ENCODE results near the gene TENM3.

Gene TENM3

DNA sequence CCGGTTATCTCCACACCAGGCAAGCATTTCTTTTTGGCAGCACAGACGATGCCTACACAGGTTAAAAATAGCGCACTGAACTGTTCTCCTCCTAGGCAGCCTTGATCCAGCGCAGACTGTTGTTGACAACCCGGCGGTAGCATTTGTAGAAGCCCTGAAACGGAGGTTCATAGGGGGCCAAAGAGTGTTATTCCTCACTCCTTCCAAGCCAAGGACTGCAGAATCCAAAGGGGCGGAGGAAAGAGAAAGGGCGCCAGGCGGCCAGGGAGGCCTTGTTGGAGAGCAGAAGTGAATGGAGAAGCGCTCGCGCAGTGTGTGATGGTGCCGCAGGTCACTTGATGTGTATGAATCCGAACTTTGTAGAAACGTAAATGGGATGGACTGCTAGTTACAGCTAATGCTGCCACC is 82.7 kb downstream of the TENM3 start:
- no peak for DNase-seq
- Histone ChIP-seq H3K4me3 (ENCODE audit: low read length) (no peak overlapping the region), H3K79me1 (ENCODE audit: low read length) (no peaks in the 10 kb centered on the region), H4K5ac (ENCODE audit: low read length) (no peak overlapping the region), H3K36me3 (ENCODE audit: control insufficient read depth, insufficient read depth, low read length) (no peaks in the 10 kb centered on the region), H2BK5ac (ENCODE audit: low read length) (no peak overlapping the region), H4K8ac (ENCODE audit: low read depth, low read length) (no peak overlapping the region), H3K9ac (ENCODE audit: low read length) (no peak overlapping the region), H3K56ac (ENCODE audit: low read length) (no peak overlapping the region), H3K18ac (ENCODE audit: low read length) (no peak overlapping the region), H3K79me2 (ENCODE audit: control insufficient read depth, insufficient read depth, low read length) (no peaks in the 10 kb centered on the region), H3K4ac (ENCODE audit: low read depth, low read length) (no peak overlapping the region), H3K4me2 (ENCODE audit: low read length) (no peak overlapping the region), H3K23ac (ENCODE audit: low read length) (no peak overlapping the region), H3K4me1 (ENCODE audit: control insufficient read depth, low read depth, low read length) (no peaks in the 10 kb centered on the region), H2AK5ac (ENCODE audit: low read length) (no peak overlapping the region), H3K27me3 (ENCODE audit: insufficient read depth, low read length, poor library complexity) (no peaks in the 10 kb centered on the region), H2BK120ac (ENCODE audit: low read depth, low read length) (no peak overlapping the region), H2BK15ac (replicated peaks; ENCODE audit: low read depth) (no peak overlapping the region), H3K27ac (ENCODE audit: low read depth, low read length) (no peak overlapping the region)
- WGBS (ENCODE audit: extremely low coverage, insufficient coverage, low lambda C conversion rate) = no CpG with 5 or more reads among the region's 16 CpGs

- Histone ChIP-seq H3K18ac (ENCODE audit: low read length) (no peak overlapping the region), H3K4ac (ENCODE audit: low read depth, low read length) (no peak overlapping the region), H3K9ac (ENCODE audit: low read length) (no peak overlapping the region), H3K4me2 (ENCODE audit: low read length) (no peak overlapping the region), H3K23ac (ENCODE audit: low read length) (no peak overlapping the region), H4K5ac (ENCODE audit: low read length) (no peak overlapping the region), H3K79me2 (ENCODE audit: control insufficient read depth, insufficient read depth, low read length) (no peaks in the 10 kb centered on the region), H2BK5ac (ENCODE audit: low read length) (no peak overlapping the region), H2BK120ac (ENCODE audit: low read depth, low read length) (no peak overlapping the region), H3K27me3 (ENCODE audit: insufficient read depth, low read length, poor library complexity) (no peaks in the 10 kb centered on the region), H3K79me1 (ENCODE audit: low read length) (no peaks in the 10 kb centered on the region), H3K4me1 (ENCODE audit: control insufficient read depth, low read depth, low read length) (no peaks in the 10 kb centered on the region), H4K8ac (ENCODE audit: low read depth, low read length) (no peak overlapping the region), H3K36me3 (ENCODE audit: control insufficient read depth, insufficient read depth, low read length) (no peaks in the 10 kb centered on the region), H2BK15ac (replicated peaks; ENCODE audit: low read depth) (no peak overlapping the region), H2AK5ac (ENCODE audit: low read length) (no peak overlapping the region), H3K27ac (ENCODE audit: low read depth, low read length) (no peak overlapping the region), H3K4me3 (ENCODE audit: low read length) (no peak overlapping the region), H3K56ac (ENCODE audit: low read length) (no peak overlapping the region)
- no peak for DNase-seq
- no CpG with 5 or more reads among the region's 7 CpGs for WGBS (ENCODE audit: extremely low coverage, insufficient coverage, low lambda C conversion rate)
Measured at GRCh38 chr4:182328505-182328904, 85.3 kb downstream of the TENM3 start.

GRCh38 chr4:182337366-182337765 is 94.2 kb downstream of the TENM3 start:
- Histone ChIP-seq H3K56ac (ENCODE audit: low read length) (no peak overlapping the region), H3K36me3 (ENCODE audit: control insufficient read depth, insufficient read depth, low read length) (no peaks in the 10 kb centered on the region), H2BK15ac (replicated peaks; ENCODE audit: low read depth) (no peak overlapping the region), H3K23ac (ENCODE audit: low read length) (no peak overlapping the region), H4K5ac (ENCODE audit: low read length) (no peak overlapping the region), H4K8ac (ENCODE audit: low read depth, low read length) (no peak overlapping the region), H3K79me2 (ENCODE audit: control insufficient read depth, insufficient read depth, low read length) (no peaks in the 10 kb centered on the region), H3K4me2 (ENCODE audit: low read length) (no peak overlapping the region), H3K4ac (ENCODE audit: low read depth, low read length) (no peak overlapping the region), H3K9ac (ENCODE audit: low read length) (no peak overlapping the region), H3K18ac (ENCODE audit: low read length) (no peak overlapping the region), H3K4me3 (ENCODE audit: low read length) (no peak overlapping the region), H2BK120ac (ENCODE audit: low read depth, low read length) (no peak overlapping the region), H3K27ac (ENCODE audit: low read depth, low read length) (no peak overlapping the region), H3K79me1 (ENCODE audit: low read length) (no peaks in the 10 kb centered on the region), H3K4me1 (ENCODE audit: control insufficient read depth, low read depth, low read length) (peaks cover 5% of the 10 kb centered on the region), H3K27me3 (ENCODE audit: insufficient read depth, low read length, poor library complexity) (no peaks in the 10 kb centered on the region), H2BK5ac (ENCODE audit: low read length) (no peak overlapping the region), H2AK5ac (ENCODE audit: low read length) (no peak overlapping the region)
- no peak for DNase-seq
- WGBS (ENCODE audit: extremely low coverage, insufficient coverage, low lambda C conversion rate) = no CpG with 5 or more reads among the region's 1 CpG

GRCh38 chr4:182338063-182338462 is 94.9 kb downstream of the TENM3 start:
- no peak overlapping the region for H3K4ac ChIP-seq (ENCODE audit: low read depth, low read length)
- no peak overlapping the region for H2BK15ac ChIP-seq (replicated peaks; ENCODE audit: low read depth)
- H3K23ac ChIP-seq (ENCODE audit: low read length) = no peak overlapping the region
- no peak overlapping the region for H4K5ac ChIP-seq (ENCODE audit: low read length)
- no peak overlapping the region for H2AK5ac ChIP-seq (ENCODE audit: low read length)
- no CpG with 5 or more reads among the region's 3 CpGs for WGBS (ENCODE audit: extremely low coverage, insufficient coverage, low lambda C conversion rate)
- no peaks in the 10 kb centered on the region for H3K79me1 ChIP-seq (ENCODE audit: low read length)
- no peak overlapping the region for H3K4me2 ChIP-seq (ENCODE audit: low read length)
- no peak overlapping the region for H4K8ac ChIP-seq (ENCODE audit: low read depth, low read length)
- no peak overlapping the region for H2BK120ac ChIP-seq (ENCODE audit: low read depth, low read length)
- H3K79me2 ChIP-seq (ENCODE audit: control insufficient read depth, insufficient read depth, low read length) = no peaks in the 10 kb centered on the region
- H3K18ac ChIP-seq (ENCODE audit: low read length) = no peak overlapping the region
- H2BK5ac ChIP-seq (ENCODE audit: low read length) = no peak overlapping the region
- H3K36me3 ChIP-seq (ENCODE audit: control insufficient read depth, insufficient read depth, low read length) = no peaks in the 10 kb centered on the region
- no peak overlapping the region for H3K9ac ChIP-seq (ENCODE audit: low read length)
- no peak overlapping the region for H3K4me3 ChIP-seq (ENCODE audit: low read length)
- H3K4me1 ChIP-seq (ENCODE audit: control insufficient read depth, low read depth, low read length) = peaks cover 5% of the 10 kb centered on the region
- no peak overlapping the region for H3K56ac ChIP-seq (ENCODE audit: low read length)
- no peak for DNase-seq
- no peak overlapping the region for H3K27ac ChIP-seq (ENCODE audit: low read depth, low read length)
- H3K27me3 ChIP-seq (ENCODE audit: insufficient read depth, low read length, poor library complexity) = no peaks in the 10 kb centered on the region

DNA sequence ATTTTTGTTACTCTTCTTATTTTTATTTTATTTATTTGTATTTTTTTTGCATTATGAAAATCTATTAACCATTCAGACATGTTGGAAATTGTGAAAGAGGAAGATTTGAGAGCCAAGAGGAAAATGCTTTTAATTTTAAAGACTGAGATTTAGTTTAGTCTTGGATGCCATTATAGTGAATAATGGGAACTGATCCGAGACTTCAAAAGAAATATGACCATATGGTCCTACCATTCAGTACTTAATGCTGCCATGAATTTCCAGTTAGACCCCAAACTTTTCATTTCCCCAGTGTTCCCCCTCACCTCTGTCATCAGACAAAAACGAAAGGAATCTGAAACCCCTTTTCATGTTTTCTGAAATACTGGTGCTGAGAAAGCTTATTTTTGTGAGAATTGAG is 95.5 kb downstream of the TENM3 start:
- Histone ChIP-seq H4K8ac (ENCODE audit: low read depth, low read length) (no peak overlapping the region), H3K9ac (ENCODE audit: low read length) (no peak overlapping the region), H3K79me2 (ENCODE audit: control insufficient read depth, insufficient read depth, low read length) (no peaks in the 10 kb centered on the region), H3K18ac (ENCODE audit: low read length) (no peak overlapping the region), H3K27me3 (ENCODE audit: insufficient read depth, low read length, poor library complexity) (no peaks in the 10 kb centered on the region), H3K79me1 (ENCODE audit: low read length) (no peaks in the 10 kb centered on the region), H3K23ac (ENCODE audit: low read length) (no peak overlapping the region), H3K4me3 (ENCODE audit: low read length) (no peak overlapping the region), H4K5ac (ENCODE audit: low read length) (no peak overlapping the region), H3K27ac (ENCODE audit: low read depth, low read length) (no peak overlapping the region), H3K4ac (ENCODE audit: low read depth, low read length) (no peak overlapping the region), H3K56ac (ENCODE audit: low read length) (no peak overlapping the region), H2BK120ac (ENCODE audit: low read depth, low read length) (no peak overlapping the region), H3K4me1 (ENCODE audit: control insufficient read depth, low read depth, low read length) (peaks cover 5% of the 10 kb centered on the region), H3K4me2 (ENCODE audit: low read length) (no peak overlapping the region), H3K36me3 (ENCODE audit: control insufficient read depth, insufficient read depth, low read length) (no peaks in the 10 kb centered on the region), H2BK5ac (ENCODE audit: low read length) (no peak overlapping the region), H2BK15ac (replicated peaks; ENCODE audit: low read depth) (no peak overlapping the region), H2AK5ac (ENCODE audit: low read length) (no peak overlapping the region)
- no CpG with 5 or more reads among the region's 2 CpGs for WGBS (ENCODE audit: extremely low coverage, insufficient coverage, low lambda C conversion rate)
- DNase-seq = no peak

GRCh38 chr4:182339221-182339641 is 96.0 kb downstream of the TENM3 start:
- Histone ChIP-seq H4K8ac (ENCODE audit: low read depth, low read length) (no peak overlapping the region), H3K27ac (ENCODE audit: low read depth, low read length) (no peak overlapping the region), H3K4me2 (ENCODE audit: low read length) (no peak overlapping the region), H3K56ac (ENCODE audit: low read length) (no peak overlapping the region), H3K23ac (ENCODE audit: low read length) (no peak overlapping the region), H3K79me1 (ENCODE audit: low read length) (no peaks in the 10 kb centered on the region), H2AK5ac (ENCODE audit: low read length) (no peak overlapping the region), H4K5ac (ENCODE audit: low read length) (no peak overlapping the region), H3K18ac (ENCODE audit: low read length) (no peak overlapping the region), H3K9ac (ENCODE audit: low read length) (no peak overlapping the region), H2BK120ac (ENCODE audit: low read depth, low read length) (no peak overlapping the region), H3K4me1 (ENCODE audit: control insufficient read depth, low read depth, low read length) (peaks cover 5% of the 10 kb centered on the region), H3K4ac (ENCODE audit: low read depth, low read length) (no peak overlapping the region), H3K27me3 (ENCODE audit: insufficient read depth, low read length, poor library complexity) (no peaks in the 10 kb centered on the region), H3K4me3 (ENCODE audit: low read length) (no peak overlapping the region), H2BK15ac (replicated peaks; ENCODE audit: low read depth) (no peak overlapping the region), H3K36me3 (ENCODE audit: control insufficient read depth, insufficient read depth, low read length) (no peaks in the 10 kb centered on the region), H2BK5ac (ENCODE audit: low read length) (no peak overlapping the region), H3K79me2 (ENCODE audit: control insufficient read depth, insufficient read depth, low read length) (no peaks in the 10 kb centered on the region)
- peak; percentile 93 for DNase-seq
- no CpG with 5 or more reads among the region's 4 CpGs for WGBS (ENCODE audit: extremely low coverage, insufficient coverage, low lambda C conversion rate)

Measured in mesendoderm (in vitro differentiated cells).